ENCODE results near the gene RNF5.
"Not testable (repeated sequence)": the region's sequence is repeated elsewhere in the genome, so short reads cannot be mapped to it uniquely, and the experiment has no call there.

RNF5 gene

GRCh38 chr6:32188381-32189068, 10.3 kb downstream of the RNF5 start:
- TF ChIP-seq POLR2AphosphoS5 (IDR thresholded peaks at IDR 0.05; ENCODE audit: low read depth, low read length) (no peak), TAF1 (IDR thresholded peaks at IDR 0.05; ENCODE audit: borderline replicate concordance, low read depth, low read length) (no peak), POLR2A (IDR thresholded peaks at IDR 0.05; ENCODE audit: low read depth, low read length) (no peak)
- FAIRE-seq (no peak), DNase-seq (ENCODE audit: insufficient read length) (no peak)

GRCh38 chr6:32189069-32189741, 11.0 kb downstream of the RNF5 start:
- DNase-seq (ENCODE audit: insufficient read length) (no peak), FAIRE-seq (no peak)
- TF ChIP-seq POLR2AphosphoS5 (IDR thresholded peaks at IDR 0.05; ENCODE audit: low read depth, low read length) (no peak), POLR2A (IDR thresholded peaks at IDR 0.05; ENCODE audit: low read depth, low read length) (no peak), TAF1 (IDR thresholded peaks at IDR 0.05; ENCODE audit: borderline replicate concordance, low read depth, low read length) (no peak)

- no peak for DNase-seq (ENCODE audit: insufficient read length)
- no peak for FAIRE-seq
- TF ChIP-seq POLR2A (IDR thresholded peaks at IDR 0.05; ENCODE audit: low read depth, low read length) (no peak), POLR2AphosphoS5 (IDR thresholded peaks at IDR 0.05; ENCODE audit: low read depth, low read length) (no peak), TAF1 (IDR thresholded peaks at IDR 0.05; ENCODE audit: borderline replicate concordance, low read depth, low read length) (no peak)
These were observed 11.5 kb downstream of the RNF5 start for GRCh38 chr6:32189742-32190053.

GRCh38 chr6:32190054-32190851, 12.0 kb downstream of the RNF5 start, which contains the start of gene PBX2:
Gene PBX2 (minus strand): TSS chr6:32190202. CDS start chr6:32189915, 287 bp downstream.
- TF ChIP-seq TAF1 (IDR thresholded peaks at IDR 0.05; ENCODE audit: borderline replicate concordance, low read depth, low read length) (no peak), POLR2AphosphoS5 (IDR thresholded peaks at IDR 0.05; ENCODE audit: low read depth, low read length) (peak; percentile 48; the same call in 1 of the 2 replicates), POLR2A (IDR thresholded peaks at IDR 0.05; ENCODE audit: low read depth, low read length) (peak; percentile 60)
- DNase-seq (ENCODE audit: insufficient read length) (peak; percentile 85), FAIRE-seq (peak; percentile 87)

- DNase-seq (ENCODE audit: insufficient read length) (no peak), FAIRE-seq (peak; percentile 36)
- TF ChIP-seq POLR2AphosphoS5 (IDR thresholded peaks at IDR 0.05; ENCODE audit: low read depth, low read length) (no peak), POLR2A (IDR thresholded peaks at IDR 0.05; ENCODE audit: low read depth, low read length) (no peak), TAF1 (IDR thresholded peaks at IDR 0.05; ENCODE audit: borderline replicate concordance, low read depth, low read length) (no peak)
These were observed 12.9 kb downstream of the RNF5 start for GRCh38 chr6:32190911-32191677.

- no peak for FAIRE-seq
- no peak for DNase-seq (ENCODE audit: insufficient read length)
- TF ChIP-seq POLR2A (IDR thresholded peaks at IDR 0.05; ENCODE audit: low read depth, low read length) (no peak), POLR2AphosphoS5 (IDR thresholded peaks at IDR 0.05; ENCODE audit: low read depth, low read length) (peak; percentile 54; the same call in 1 of the 2 replicates)
These were observed 13.7 kb downstream of the RNF5 start for GRCh38 chr6:32191696-32192607.

GRCh38 chr6:32192608-32193039, 14.4 kb downstream of the RNF5 start, which contains the start of gene GPSM3:
Gene GPSM3 (minus strand): TSS chr6:32192643. CDS start chr6:32192513, 130 bp downstream.
- peak; percentile 77 for FAIRE-seq

GRCh38 chr6:32193096-32193495, 14.9 kb downstream of the RNF5 start:
- DNase-seq (ENCODE audit: insufficient read length); FAIRE-seq: not testable (repeated sequence)

More at GRCh38 chr6:32192608-32193039, 14.4 kb downstream of the RNF5 start, which contains the start of gene GPSM3:
- DNase-seq (ENCODE audit: insufficient read length): no peak
- TF ChIP-seq TAF1 (IDR thresholded peaks at IDR 0.05; ENCODE audit: borderline replicate concordance, low read depth, low read length): no peak
- no peak for TF ChIP-seq POLR2A (IDR thresholded peaks at IDR 0.05; ENCODE audit: low read depth, low read length)
- no peak for TF ChIP-seq POLR2AphosphoS5 (IDR thresholded peaks at IDR 0.05; ENCODE audit: low read depth, low read length)

GRCh38 chr6:32194388-32194787, 16.2 kb downstream of the RNF5 start:
- FAIRE-seq (no peak), DNase-seq (ENCODE audit: insufficient read length) (no peak)
- TF ChIP-seq POLR2AphosphoS5 (IDR thresholded peaks at IDR 0.05; ENCODE audit: low read depth, low read length): no peak
- no peak for TF ChIP-seq POLR2A (IDR thresholded peaks at IDR 0.05; ENCODE audit: low read depth, low read length)
- no peak for TF ChIP-seq TAF1 (IDR thresholded peaks at IDR 0.05; ENCODE audit: borderline replicate concordance, low read depth, low read length)

All from GM12892 (cell line).